ENCODE results near the gene PRL.

Gene PRL

DNA sequence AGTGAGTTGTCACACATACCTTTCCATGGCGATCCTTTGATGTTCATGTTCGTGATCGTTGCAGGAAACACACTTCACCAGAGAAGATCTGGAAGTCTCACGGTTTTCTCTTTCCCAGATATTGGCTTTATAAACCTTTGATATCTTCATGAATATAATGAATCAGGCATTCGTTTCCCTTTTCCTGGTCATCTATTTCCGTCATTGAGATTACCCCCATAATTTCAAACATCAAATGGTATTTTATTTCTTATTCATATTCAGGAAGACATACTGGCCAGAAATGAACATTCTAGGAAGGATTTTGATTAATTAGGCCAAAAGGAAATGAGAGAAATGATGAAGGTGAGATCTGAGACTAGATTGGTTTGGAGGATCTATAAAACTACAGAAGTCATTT lies at the start of gene PRL:
Gene PRL, minus strand, starts transcription at position 101 of the 400 bp plus-strand sequence. Its CDS starts 54 bp downstream, at position 47.
- no peak for DNase-seq

DNA sequence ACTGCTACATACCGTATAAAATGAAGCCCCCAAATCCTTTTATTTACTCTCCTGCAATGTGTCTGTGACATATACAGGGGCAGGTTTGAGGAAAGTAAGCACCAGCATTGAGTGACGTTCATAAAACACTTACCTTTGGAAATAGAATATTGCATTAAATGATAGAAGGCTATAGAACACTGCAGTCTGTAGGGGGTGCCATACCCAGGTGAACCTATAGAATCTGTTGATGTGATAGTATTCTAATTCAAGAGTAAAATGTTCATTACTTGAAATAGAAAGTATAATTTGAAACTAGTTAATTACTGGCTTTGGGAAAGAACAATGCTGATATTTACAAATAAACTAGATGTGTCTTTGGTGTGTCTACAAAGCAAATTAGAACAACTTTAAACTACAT lies 47.0 kb upstream of the PRL start:
- DNase-seq: no peak

DNA sequence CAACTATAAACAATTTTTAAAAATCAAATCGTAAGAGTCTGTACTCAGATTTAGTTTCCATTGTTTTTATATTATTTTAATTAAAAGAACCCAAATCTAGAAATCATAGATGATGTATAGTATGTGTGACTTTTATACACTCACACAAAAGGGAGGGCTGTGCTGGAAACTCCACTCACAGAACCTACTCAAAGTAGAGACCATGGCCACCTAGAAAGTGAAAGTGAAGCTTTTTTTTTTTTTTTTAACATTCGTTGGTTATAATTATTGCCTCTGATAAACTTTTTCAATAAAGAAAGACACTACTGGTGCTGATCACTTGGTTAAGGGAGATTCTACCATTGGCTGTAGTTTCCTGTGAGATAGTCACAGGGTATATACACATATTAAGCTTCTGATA lies 37.9 kb upstream of the PRL start:
- DNase-seq: no peak

DNA sequence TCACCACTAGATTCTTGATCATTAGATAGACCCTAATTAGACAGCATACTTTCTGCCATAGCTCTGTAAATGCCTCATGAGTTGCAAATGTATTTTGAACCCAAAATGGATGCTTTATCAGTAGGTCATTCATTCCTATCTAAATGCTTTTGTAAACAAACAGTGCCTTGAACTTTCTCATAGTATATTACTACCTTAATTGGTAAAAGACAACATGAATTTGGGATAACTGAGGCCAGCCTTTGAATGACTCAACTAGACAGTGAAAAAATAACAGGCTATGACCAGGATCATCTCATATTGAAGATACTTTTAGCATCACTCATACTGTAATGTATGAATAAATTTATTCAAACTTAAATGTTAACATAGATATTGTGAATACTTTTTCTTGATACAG lies 37.0 kb upstream of the PRL start:
- DNase-seq: no peak

DNA sequence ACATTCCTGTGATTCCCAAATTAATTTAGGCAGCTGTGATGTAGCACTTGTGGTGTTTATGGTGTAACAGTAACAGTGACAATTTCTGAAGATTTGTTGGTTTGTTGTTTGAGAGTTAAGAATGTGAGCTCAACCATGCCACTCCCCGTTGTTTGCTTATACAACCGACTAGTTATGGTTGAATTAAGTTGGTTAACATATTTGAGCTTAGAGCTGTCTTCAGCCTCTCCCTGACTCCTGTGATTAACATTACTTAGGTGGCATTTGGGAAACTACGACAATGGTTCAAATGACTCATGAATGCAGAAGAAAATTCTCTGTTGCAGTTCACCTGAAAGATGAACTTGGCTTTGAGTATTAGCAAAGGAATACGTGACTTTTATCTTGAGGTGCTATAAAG lies 35.9 kb upstream of the PRL start:
- no peak for DNase-seq

DNA sequence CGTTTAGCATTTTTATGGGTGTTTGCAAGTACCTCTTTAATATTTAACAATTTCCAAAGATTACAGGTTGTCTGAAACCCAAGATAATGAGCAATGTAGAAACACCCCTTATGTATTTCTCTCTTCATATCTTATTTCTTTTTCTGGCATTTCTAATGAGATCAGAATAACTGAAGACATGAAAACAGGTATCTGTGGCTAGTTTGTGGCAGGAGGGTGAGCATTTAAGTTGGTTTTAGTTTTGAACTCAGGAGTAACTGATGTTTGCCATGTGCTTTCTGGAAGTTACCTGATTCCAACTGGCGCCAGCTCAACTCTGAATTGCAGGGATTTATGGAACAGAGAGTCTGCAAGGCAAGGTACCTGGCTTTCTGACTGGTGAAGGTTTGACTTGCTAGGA lies 35.4 kb upstream of the PRL start:
- DNase-seq: no peak

DNA sequence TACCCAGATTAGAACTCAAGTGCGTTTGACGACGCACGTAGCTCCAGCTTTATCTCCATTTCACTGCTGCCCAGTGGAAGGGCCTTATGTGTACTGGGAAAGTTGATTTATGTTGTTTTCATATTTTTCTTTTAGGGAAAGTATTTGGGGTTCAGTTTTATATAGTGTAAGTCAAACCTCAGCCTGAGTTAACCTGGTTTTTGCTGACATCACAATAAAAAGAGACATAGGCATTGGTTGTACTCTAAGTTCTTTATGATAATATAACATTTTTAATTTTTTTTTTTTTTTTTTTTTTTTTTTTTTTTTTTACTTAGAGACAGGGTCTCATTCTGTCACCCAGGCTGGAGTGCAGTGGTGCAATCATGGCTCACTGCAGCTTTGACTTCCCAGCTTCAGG lies 34.1 kb upstream of the PRL start:
- no peak for DNase-seq

DNA sequence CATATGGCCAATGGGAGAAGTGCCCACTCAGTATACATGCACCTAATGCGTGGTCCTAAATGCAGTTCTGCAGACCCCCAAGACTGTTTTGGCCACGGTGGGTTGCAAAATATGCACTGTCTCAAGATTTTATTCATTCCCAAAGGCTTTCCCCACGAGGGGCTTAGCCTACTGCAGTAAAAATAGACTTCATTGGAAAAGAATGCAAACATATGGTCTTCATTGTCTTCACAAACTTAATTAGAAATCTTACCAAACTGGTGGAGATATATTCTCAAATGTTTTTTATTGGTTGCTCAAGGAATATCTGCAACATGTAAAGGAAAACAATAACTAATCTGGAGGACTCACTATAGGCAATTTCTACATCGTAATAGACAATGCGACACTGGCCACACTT lies 31.6 kb upstream of the PRL start:
- DNase-seq: no peak

DNA sequence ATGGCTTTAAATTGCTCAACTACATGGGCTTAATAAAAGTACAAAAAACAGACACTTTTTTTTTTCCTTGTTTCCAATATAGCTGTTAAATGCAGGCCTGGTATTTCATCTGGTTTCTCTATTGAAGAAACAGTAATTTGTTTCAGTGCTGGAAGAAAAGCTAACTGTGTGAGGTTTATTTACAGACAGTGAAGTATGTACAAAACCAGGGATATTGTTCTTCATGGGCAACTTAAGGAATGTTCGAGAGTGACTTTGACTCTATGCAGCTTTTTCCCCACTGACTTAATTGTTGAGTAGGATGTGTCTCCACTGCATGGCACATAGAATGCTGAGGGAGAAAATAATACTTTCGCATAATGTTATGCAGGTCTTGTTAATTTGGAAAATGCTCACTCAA lies 31.0 kb upstream of the PRL start:
- no peak for DNase-seq

DNA sequence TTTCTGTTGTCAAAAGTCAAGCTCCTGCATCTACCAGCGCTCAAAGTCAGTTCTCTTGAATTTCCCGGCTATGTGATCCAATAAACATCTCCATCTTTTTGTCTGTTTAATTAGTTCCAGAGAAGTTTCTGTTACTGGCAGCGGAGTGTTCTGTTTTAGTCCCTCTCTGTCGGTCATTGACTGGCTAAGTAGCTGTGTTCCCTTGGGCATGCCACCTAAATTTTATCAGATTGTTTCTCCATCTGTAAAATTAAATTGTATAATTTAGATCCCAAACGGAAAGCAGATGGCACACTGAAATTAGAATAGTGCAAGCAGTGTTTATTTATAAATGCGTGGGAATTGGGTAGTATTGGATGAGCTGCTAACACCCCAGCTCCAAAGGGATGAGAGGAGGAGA lies 29.7 kb upstream of the PRL start:
- no peak for DNase-seq

DNA sequence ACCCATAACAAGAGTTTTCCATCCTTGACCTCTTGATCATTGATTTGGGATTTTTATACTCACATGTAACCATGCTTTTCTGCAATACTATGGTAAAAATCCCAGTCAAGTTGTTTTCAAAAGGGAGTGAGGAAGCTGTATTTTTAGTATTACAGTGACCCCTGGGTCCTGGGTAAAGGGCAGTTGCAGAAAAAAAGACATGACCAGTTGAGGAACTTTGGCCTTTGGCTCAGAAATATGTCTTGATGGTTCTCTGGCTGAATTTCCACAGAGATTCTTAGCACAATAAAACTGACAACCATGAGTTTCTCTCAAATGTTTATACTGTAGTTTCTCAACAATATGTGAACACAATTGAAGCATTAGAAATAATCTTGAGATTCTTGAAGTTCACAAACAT lies 28.6 kb upstream of the PRL start:
- DNase-seq: no peak

DNA sequence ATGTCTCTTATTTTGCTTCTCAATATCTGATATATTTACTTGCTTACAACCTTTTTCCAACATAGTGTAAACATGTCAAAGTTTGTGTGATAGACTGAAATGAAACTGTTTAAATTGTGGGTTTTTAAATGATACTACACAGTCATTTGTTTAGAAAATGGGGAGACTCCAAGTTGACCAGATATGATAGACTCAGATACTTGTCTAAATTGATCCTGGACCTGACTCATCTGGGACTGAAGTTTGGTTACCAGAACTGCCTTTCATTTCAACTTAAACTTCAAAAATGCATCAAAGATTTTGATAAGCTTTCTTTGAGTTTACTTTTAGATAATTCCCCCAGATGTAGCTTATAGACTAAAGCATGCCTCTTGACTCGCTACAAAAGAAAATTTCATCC lies 27.0 kb upstream of the PRL start:
- DNase-seq: no peak

DNA sequence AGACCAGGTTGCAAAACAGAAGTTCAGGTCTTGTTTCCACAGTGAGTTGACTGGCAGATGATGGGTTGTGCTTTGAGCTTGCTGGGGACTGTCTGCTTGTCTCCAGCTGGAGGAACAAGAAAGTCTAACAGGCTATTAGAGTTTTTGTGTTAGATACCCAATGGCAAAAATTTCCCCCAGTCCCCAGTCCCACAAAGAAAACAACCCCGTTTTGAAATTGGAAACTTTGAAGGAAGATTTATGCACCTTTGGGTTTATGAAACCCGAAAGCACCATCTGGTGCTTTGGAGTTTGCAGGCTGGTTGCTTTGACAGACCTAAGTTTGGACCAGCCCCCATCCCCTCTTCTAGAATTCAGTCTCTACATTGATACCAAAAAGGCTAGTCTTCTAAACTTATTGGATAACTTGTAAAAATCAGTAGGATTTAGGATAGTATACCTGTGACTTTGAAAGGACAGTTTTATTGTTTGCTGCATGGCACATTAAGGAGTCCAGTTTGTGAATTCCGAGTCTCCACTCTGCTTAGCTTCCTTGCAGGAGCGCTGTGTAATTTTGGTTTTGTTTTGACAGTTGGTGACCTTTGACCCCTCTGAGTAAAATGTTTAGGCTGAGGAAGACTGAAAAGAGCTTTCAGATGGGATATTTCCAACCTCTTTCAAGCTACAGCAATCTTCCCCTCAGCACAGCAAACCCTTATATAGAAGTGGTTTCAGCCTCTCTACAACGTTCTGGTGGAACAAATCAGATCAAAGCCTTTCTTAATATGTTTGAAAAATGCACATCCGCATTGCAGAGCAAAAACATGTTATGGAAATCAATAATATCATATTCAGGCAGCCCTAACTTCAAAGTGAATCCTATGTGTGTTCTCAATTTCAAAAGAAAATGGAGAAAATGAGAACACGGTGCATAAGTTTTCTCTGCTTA lies 25.5 kb upstream of the PRL start:
- no peak for DNase-seq

DNA sequence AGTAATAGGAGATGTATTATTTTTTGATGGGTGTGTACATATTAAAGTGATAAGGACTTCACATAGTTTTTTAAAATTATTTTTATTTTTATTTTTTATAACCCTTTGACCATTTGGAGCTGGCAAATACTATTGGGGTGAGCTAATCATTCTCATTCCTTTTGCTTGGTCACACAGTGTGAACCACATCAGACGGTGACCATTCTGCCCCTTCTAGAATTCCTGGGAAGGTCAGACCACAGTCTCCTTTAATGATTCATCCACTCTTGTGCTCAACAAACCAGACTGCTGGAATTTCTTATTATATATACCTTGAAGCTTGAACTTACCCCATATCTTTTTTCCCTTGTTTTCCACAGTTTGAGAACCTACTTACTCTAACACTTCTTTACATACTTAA lies 23.9 kb upstream of the PRL start:
- DNase-seq: no peak

DNA sequence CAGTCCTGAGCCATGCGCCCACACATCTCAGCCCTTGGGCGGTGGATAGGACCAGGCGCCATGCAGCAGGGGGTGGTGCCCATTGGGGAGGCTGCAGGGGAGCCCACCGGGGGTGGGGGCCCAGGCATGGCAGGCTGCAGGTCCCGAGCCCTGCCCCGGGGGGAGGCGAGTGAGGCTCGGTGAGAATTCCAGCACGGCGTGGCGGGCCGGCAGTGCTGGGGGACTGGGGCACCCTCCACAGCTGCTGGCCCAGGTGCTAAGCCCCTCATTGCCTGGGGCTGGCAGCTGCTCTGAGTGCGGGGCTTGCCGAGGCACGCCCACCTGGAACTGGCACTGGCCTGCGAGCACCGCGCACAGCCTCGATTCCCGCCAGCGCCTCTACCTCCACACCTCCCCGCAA lies 21.6 kb upstream of the PRL start:
- DNase-seq: no peak

DNA sequence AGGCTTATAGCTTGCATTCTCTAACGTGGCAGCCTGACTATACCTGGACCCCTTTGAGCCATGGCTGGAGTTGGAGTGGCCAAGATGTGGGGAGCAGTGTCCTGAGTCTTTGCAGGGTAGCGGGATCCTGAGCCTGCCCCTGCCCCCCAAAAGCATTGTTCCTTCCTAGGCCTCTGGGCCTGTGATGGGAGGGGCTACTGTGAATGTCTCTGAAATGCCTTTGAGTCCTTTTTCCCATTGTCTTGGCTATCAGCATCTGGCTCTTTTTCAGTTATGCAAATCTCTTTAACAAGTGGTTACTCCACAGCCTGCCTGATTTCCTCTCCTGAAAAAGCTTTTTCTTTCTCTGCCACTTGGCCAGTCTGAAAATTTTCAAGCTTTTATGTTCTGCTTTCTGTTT lies 17.0 kb upstream of the PRL start:
- no peak for DNase-seq

DNA sequence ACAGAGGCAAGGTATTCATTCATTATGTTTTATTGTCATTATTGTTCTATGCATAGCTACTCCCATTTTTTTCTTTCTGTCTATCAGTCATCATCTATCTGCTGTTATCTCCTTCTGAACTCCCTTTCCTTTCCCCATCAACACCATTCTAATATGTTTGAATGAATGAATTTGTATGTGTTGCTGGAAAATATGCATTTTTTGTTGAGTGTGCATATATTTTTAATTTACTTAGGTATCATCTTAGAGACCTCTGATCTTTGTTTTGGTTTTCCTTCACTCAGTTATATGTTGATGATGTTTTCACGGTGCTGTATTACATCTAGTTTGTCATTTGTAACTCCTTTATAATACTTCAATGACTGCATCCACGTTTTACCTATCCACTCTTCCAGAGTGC lies 12.1 kb upstream of the PRL start:
- DNase-seq: no peak

DNA sequence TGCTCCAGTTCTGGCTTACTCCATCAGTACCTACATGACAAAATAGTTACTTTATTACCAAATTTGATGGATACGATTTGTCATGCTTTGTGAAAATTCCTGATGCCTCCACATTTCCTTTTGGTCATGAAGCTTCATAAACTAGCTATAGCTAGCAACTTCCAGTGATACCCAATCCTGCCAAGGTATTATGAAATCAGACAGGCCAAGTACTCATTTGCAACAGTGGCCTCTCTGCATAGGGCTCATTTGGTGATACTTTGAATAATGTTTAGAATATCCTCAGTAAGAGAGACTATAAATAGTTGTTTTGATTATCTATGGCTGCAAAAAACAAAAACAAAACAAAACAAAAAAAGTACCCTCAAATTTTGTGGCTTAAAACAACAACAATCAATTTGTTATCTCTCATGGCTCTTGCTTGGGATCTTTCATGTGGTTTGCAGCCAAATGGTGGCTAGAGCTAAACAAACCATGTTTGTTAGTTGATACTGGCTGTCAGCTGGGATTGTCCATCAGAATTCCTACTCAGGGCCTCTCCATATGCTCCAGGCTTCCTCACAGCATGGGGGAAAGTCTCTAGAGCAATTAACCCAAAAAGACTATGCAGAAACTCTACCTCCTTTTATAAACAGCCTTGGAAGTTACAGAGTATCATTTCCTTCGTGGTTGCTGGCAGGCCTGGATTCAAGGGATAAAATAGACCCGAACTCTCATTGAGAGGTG lies 10.1 kb upstream of the PRL start:
- no peak for DNase-seq

DNA sequence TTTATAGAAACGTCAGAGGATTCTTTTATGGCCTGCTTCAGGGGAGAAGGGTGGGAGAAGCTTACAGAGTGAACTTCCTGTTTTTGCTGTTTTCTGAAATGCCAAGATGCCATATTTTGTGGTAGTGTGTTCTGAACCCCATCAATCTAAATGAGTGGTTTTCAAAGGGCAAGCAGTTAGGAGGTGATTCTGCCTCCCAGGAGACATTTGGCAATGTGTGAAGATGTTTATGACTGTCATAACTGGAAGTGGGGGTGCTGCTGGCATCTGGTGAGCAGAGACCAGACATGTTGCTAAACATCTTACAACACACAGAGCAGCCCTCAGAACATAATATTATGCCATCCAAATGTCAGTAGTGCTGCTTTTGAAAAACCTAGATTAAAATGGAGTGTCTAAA lies 6.0 kb upstream of the PRL start:
- DNase-seq: no peak

DNA sequence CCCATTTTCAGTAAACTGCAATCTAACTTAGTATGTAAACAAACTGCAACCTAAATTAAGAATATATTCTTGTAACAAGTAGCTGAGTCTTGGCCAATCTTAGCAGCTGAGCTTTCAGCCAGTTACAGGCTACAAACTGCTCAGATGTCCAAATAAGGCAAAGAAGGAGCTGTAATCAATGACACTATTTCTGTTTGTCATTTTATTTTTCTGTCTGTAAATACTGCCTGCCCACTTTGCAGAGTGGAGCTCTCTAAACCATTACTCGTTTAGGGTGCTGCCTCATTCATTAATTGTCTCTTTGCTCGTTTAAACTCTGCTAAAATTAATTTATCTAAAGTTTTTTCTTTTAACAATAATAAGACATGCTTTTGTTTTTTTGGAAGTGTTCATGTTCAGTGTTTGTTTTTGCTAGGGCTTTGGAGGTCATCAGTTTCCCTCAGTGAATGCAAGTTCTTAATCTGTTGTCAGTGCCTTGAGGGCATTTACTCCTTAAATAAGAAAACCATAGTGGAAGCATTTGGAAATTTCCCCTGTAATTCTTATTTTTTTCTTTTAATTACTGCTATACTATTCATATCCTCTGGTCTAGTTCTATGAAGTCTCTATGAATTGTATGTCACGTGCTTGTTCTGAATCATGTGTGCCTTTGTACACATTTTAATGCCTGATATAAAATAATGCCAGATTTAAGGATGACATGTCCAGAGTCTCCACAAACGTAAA lies 3.6 kb upstream of the PRL start:
- no peak for DNase-seq

DNA sequence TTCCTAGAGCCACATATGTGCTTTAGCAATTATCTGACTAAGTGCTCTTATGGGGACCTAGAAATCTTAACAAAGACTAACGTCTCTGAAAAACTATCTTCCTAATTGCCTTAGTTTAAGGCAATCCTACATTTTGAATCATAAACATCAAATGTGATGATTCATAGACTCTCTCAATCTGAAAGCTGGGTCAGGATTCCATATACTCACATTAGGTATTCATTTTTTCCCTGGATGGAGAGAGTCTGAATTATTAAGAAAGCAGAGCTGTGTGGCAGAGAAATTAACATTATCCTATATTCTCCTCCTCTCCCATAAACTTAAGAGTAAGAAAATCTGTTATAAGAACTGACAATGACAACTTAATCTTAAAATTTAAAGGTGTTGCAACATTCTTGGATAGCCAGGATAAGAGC lies 1.6 kb upstream of the PRL start:
- DNase-seq: no peak

DNA sequence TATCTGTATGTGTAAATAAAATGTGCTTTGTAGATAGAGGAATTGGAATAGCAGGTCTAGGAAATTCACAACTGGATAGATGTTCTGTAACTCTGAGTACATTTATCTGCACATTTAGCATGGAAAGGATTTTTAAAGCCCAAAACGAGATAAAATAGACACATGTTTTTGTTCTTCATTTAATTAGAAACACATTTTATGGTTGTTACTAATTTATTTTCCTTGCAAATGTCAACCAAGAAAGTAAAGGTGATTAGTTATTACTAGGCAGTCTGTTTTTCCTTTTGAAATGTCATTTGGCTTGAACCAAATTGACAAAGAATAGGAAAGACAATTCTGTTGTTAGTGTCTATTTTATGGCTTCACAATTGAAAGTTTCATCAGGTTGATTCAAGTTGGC lies 769 bp downstream of the PRL start:
- no peak for DNase-seq
